Measurements from ENCODE around the gene MYO10.
"Not testable (repeated sequence)": the region's sequence is repeated elsewhere in the genome, so short reads cannot be mapped to it uniquely, and the experiment has no call there.

MYO10 gene

GRCh38 chr5:16754601-16755000 is 181.5 kb downstream of the MYO10 start:
- in situ Hi-C loops (cut with HindIII; ENCODE audit: low sequenced_read_pairs), result no loop called here

- in situ Hi-C loops (cut with HindIII; ENCODE audit: low sequenced_read_pairs), result no loop called here
These were observed 182.0 kb downstream of the MYO10 start for GRCh38 chr5:16754086-16754485.

GRCh38 chr5:16750445-16750844 is 185.6 kb downstream of the MYO10 start:
- in situ Hi-C loops (cut with HindIII; ENCODE audit: low sequenced_read_pairs), result no loop called here

- in situ Hi-C loops (cut with HindIII; ENCODE audit: low sequenced_read_pairs), result no loop called here
These were observed 186.5 kb downstream of the MYO10 start for GRCh38 chr5:16749626-16750025.

- in situ Hi-C loops (cut with HindIII; ENCODE audit: low sequenced_read_pairs), result no loop called here
These were observed 191.8 kb downstream of the MYO10 start for GRCh38 chr5:16744164-16744880.

- in situ Hi-C loops (cut with HindIII; ENCODE audit: low sequenced_read_pairs), result no loop called here
These were observed 193.2 kb downstream of the MYO10 start for GRCh38 chr5:16742938-16743337.

GRCh38 chr5:16740811-16741392 is 195.2 kb downstream of the MYO10 start:
- in situ Hi-C loops (cut with HindIII; ENCODE audit: low sequenced_read_pairs), result no loop called here

- in situ Hi-C loops (cut with HindIII; ENCODE audit: low sequenced_read_pairs), result no loop called here
These were observed 195.8 kb downstream of the MYO10 start for GRCh38 chr5:16740066-16740810.

- in situ Hi-C loops (cut with HindIII; ENCODE audit: low sequenced_read_pairs), result not testable (repeated sequence)
These were observed 197.7 kb downstream of the MYO10 start for GRCh38 chr5:16738393-16738792.

GRCh38 chr5:16737620-16738364 is 198.3 kb downstream of the MYO10 start:
- in situ Hi-C loops (cut with HindIII; ENCODE audit: low sequenced_read_pairs), result no loop called here

GRCh38 chr5:16737209-16737608 is 198.9 kb downstream of the MYO10 start:
- in situ Hi-C loops (cut with HindIII; ENCODE audit: low sequenced_read_pairs), result no loop called here

- in situ Hi-C loops (cut with HindIII; ENCODE audit: low sequenced_read_pairs), result no loop called here
These were observed 199.7 kb downstream of the MYO10 start for GRCh38 chr5:16736158-16736995.

- in situ Hi-C loops (cut with HindIII; ENCODE audit: low sequenced_read_pairs), result no loop called here
These were observed 200.7 kb downstream of the MYO10 start for GRCh38 chr5:16735101-16736060.

- in situ Hi-C loops (cut with HindIII; ENCODE audit: low sequenced_read_pairs), result no loop called here
These were observed 202.6 kb downstream of the MYO10 start for GRCh38 chr5:16733331-16734006.

GRCh38 chr5:16732356-16732755 is 203.7 kb downstream of the MYO10 start:
- in situ Hi-C loops (cut with HindIII; ENCODE audit: low sequenced_read_pairs), result no loop called here

- in situ Hi-C loops (cut with HindIII; ENCODE audit: low sequenced_read_pairs), result no loop called here
These were observed 208.2 kb downstream of the MYO10 start for GRCh38 chr5:16727755-16728325.

GRCh38 chr5:16726538-16726946 is 209.5 kb downstream of the MYO10 start:
- in situ Hi-C loops (cut with HindIII; ENCODE audit: low sequenced_read_pairs), result no loop called here

- in situ Hi-C loops (cut with HindIII; ENCODE audit: low sequenced_read_pairs), result no loop called here
These were observed 210.5 kb downstream of the MYO10 start for GRCh38 chr5:16725575-16725974.

Measured in DLD1 (cell line).